Measurements from ENCODE around the gene TWF2. TPM values are rescaled to one million over a fixed set of nuclear protein-coding genes. Genes with fewer than 3 reads are reported as not detected.

The TWF2 gene
- total and polyA plus RNA-seq, 2 of the 13 experiments (the other 11 are each of a cell fraction or from before 2014, with no cell fraction given), result 45.5 to 108 TPM

DNA sequence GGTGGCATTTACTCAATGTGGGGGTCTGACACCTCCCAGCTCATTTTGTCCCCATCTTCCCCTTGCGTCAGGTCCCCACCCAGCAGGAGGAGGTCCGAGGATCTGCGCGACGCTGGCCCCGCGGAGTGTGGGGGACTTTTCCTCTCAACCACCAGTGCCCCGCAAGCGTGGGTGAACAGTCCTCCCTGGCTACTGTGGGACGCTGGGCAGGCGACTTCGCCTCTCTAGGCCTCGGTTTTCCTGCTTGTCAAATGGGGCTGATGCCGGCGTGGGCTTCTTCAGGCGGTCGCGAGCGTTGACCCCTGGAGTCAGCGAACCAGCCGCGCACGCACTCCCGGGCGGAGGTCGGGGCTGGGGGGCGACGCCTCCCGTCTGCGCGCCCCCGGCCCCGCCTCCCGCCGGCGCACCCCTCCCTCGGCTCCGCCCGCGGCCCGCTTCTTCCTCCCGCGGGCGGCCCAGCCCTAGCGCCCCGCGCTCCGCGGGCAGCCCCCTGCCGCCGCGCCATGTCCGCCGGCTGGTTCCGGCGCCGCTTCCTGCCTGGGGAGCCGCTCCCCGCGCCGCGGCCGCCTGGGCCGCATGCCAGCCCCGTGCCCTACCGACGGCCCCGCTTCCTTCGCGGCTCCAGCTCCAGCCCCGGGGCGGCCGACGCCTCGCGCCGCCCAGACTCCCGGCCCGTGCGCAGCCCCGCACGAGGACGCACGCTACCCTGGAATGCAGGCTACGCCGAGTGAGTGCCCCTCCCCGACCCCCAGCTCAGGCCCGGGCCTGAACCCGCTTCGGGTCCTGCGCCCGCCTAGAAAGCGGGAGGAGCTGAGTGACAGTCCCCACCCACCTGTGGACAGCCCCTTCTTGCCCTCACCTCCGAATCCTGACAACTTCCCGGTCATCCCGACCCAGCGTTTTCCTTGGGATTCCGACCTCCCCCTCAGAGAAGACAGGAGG lies 6.6 kb upstream of the TWF2 start, which contains the start of gene PPM1M (continued):
- no peak for TF ChIP-seq ZNF101 (CRISPR knock-in tag; IDR thresholded peaks at IDR 0.05; ENCODE audit: borderline replicate concordance, low read depth)
- TF ChIP-seq, protein P1, sequence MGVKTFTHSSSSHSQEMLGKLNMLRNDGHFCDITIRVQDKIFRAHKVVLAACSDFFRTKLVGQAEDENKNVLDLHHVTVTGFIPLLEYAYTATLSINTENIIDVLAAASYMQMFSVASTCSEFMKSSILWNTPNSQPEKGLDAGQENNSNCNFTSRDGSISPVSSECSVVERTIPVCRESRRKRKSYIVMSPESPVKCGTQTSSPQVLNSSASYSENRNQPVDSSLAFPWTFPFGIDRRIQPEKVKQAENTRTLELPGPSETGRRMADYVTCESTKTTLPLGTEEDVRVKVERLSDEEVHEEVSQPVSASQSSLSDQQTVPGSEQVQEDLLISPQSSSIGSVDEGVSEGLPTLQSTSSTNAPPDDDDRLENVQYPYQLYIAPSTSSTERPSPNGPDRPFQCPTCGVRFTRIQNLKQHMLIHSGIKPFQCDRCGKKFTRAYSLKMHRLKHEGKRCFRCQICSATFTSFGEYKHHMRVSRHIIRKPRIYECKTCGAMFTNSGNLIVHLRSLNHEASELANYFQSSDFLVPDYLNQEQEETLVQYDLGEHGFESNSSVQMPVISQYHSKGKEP (CRISPR knock-in tag; IDR thresholded peaks at IDR 0.05), result 0 out of 2 replicates have a peak, but pooled peaks have one; percentile 48
- no peak for TF ChIP-seq BCL6 (CRISPR knock-in tag; IDR thresholded peaks at IDR 0.05)
- TF ChIP-seq, protein P2, sequence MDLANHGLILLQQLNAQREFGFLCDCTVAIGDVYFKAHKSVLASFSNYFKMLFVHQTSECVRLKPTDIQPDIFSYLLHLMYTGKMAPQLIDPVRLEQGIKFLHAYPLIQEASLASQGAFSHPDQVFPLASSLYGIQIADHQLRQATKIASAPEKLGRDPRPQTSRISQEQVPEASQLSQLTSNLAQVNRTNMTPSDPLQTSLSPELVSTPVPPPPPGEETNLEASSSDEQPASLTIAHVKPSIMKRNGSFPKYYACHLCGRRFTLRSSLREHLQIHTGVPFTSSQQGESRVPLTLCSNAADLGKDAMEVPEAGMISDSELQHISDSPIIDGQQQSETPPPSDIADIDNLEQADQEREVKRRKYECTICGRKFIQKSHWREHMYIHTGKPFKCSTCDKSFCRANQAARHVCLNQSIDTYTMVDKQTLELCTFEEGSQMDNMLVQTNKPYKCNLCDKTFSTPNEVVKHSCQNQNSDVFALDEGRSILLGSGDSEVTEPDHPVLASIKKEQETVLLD (CRISPR knock-in tag; IDR thresholded peaks at IDR 0.05; ENCODE audit: low read depth), result peak; percentile 57; the same call in 1 of the 2 replicates
- TF ChIP-seq ZNF441 (CRISPR knock-in tag; IDR thresholded peaks at IDR 0.05; ENCODE audit: borderline replicate concordance), result peak; percentile 92; the same call in 1 of the 2 replicates
- TF ChIP-seq, protein P3, sequence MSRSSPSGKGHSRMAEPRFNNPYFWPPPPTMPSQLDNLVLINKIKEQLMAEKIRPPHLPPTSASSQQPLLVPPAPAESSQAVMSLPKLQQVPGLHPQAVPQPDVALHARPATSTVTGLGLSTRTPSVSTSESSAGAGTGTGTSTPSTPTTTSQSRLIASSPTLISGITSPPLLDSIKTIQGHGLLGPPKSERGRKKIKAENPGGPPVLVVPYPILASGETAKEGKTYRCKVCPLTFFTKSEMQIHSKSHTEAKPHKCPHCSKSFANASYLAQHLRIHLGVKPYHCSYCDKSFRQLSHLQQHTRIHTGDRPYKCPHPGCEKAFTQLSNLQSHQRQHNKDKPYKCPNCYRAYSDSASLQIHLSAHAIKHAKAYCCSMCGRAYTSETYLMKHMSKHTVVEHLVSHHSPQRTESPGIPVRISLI (CRISPR knock-in tag; IDR thresholded peaks at IDR 0.05; ENCODE audit: borderline replicate concordance), result no peak
- TF ChIP-seq HOXA5 (CRISPR knock-in tag; IDR thresholded peaks at IDR 0.05), result peak; percentile 51; the same call in 1 of the 2 replicates
- TF ChIP-seq GZF1 (CRISPR knock-in tag; IDR thresholded peaks at IDR 0.05), result no peak
- TF ChIP-seq ZNF776 (CRISPR knock-in tag; IDR thresholded peaks at IDR 0.05), result peak; percentile 22; the same call in 1 of the 2 replicates
- no peak for TF ChIP-seq ZNF138 (CRISPR knock-in tag; IDR thresholded peaks at IDR 0.05; ENCODE audit: low read depth)
- TF ChIP-seq ZSCAN21 (CRISPR knock-in tag; IDR thresholded peaks at IDR 0.05; ENCODE audit: borderline replicate concordance), result peak; percentile 95
- TF ChIP-seq, protein P4, sequence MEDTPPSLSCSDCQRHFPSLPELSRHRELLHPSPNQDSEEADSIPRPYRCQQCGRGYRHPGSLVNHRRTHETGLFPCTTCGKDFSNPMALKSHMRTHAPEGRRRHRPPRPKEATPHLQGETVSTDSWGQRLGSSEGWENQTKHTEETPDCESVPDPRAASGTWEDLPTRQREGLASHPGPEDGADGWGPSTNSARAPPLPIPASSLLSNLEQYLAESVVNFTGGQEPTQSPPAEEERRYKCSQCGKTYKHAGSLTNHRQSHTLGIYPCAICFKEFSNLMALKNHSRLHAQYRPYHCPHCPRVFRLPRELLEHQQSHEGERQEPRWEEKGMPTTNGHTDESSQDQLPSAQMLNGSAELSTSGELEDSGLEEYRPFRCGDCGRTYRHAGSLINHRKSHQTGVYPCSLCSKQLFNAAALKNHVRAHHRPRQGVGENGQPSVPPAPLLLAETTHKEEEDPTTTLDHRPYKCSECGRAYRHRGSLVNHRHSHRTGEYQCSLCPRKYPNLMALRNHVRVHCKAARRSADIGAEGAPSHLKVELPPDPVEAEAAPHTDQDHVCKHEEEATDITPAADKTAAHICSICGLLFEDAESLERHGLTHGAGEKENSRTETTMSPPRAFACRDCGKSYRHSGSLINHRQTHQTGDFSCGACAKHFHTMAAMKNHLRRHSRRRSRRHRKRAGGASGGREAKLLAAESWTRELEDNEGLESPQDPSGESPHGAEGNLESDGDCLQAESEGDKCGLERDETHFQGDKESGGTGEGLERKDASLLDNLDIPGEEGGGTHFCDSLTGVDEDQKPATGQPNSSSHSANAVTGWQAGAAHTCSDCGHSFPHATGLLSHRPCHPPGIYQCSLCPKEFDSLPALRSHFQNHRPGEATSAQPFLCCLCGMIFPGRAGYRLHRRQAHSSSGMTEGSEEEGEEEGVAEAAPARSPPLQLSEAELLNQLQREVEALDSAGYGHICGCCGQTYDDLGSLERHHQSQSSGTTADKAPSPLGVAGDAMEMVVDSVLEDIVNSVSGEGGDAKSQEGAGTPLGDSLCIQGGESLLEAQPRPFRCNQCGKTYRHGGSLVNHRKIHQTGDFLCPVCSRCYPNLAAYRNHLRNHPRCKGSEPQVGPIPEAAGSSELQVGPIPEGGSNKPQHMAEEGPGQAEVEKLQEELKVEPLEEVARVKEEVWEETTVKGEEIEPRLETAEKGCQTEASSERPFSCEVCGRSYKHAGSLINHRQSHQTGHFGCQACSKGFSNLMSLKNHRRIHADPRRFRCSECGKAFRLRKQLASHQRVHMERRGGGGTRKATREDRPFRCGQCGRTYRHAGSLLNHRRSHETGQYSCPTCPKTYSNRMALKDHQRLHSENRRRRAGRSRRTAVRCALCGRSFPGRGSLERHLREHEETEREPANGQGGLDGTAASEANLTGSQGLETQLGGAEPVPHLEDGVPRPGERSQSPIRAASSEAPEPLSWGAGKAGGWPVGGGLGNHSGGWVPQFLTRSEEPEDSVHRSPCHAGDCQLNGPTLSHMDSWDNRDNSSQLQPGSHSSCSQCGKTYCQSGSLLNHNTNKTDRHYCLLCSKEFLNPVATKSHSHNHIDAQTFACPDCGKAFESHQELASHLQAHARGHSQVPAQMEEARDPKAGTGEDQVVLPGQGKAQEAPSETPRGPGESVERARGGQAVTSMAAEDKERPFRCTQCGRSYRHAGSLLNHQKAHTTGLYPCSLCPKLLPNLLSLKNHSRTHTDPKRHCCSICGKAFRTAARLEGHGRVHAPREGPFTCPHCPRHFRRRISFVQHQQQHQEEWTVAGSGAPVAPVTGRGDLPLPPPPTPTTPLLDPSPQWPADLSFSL (CRISPR knock-in tag; IDR thresholded peaks at IDR 0.05), result no peak
- no peak for TF ChIP-seq NONO (IDR thresholded peaks at IDR 0.05)
- no peak for TF ChIP-seq NONO (CRISPR knock-in tag; conservative IDR thresholded peaks at IDR 0.05)
- TF ChIP-seq RXRA (CRISPR knock-in tag; IDR thresholded peaks at IDR 0.05), result peak; percentile 51; the same call in 1 of the 2 replicates
- no peak for TF ChIP-seq ZC3H13 (CRISPR knock-in tag; IDR thresholded peaks at IDR 0.05)
- TF ChIP-seq CCDC6 (CRISPR knock-in tag; IDR thresholded peaks at IDR 0.05), result peak; percentile 63; the same call in 1 of the 2 replicates
- no peak for TF ChIP-seq SUZ12 (IDR thresholded peaks at IDR 0.05; ENCODE audit: low read depth, low read length)
